ACC112 (cell line): ENCODE measurements around the gene SLC25A21.
"Not testable (repeated sequence)": the region's sequence is repeated elsewhere in the genome, so short reads cannot be mapped to it uniquely, and the experiment has no call there.

ENCODE experiments used
- H2AFZ ChIP-seq: fragments of 200-600 bp; sonication (generic); one replicate; pipeline ENCODE4 v1.6.0; 2017; ENCODE audit warnings: antibody characterized with exemption, low read length; ENCODE audit not compliant: unreplicated experiment
- H3K27ac ChIP-seq: fragments of 200-600 bp; sonication (generic); 2 replicates; pipeline ENCODE4 v1.5.1; 2014; ENCODE audit warnings: low read depth, mild to moderate bottlenecking, antibody characterized with exemption, low read length, moderate library complexity
- H3K27me3 ChIP-seq: fragments of 200-600 bp; sonication (generic); 2 replicates; pipeline ENCODE4 v1.6.1; 2014; ENCODE audit warnings: mild to moderate bottlenecking, antibody characterized with exemption, low read length, moderate library complexity, mixed read lengths; ENCODE audit not compliant: insufficient read depth
- H3K36me3 ChIP-seq: fragments of 200-600 bp; sonication (generic); 2 replicates; pipeline ENCODE4 v1.6.1; 2016; ENCODE audit warnings: mild to moderate bottlenecking, antibody characterized with exemption, low read length, moderate library complexity, mixed read lengths; ENCODE audit not compliant: insufficient read depth
- H3K4me1 ChIP-seq: fragments of 200-600 bp; sonication (generic); one replicate; pipeline ENCODE4 v1.6.1; 2016; ENCODE audit warnings: low read length, mixed read lengths; ENCODE audit not compliant: insufficient read depth, unreplicated experiment, control insufficient read depth
- H3K4me3 ChIP-seq: fragments of 200-600 bp; sonication (generic); 2 replicates; pipeline ENCODE4 v1.5.1; 2014; ENCODE audit warnings: mild to moderate bottlenecking, low read depth, low read length
- H3K79me2 ChIP-seq: fragments of 200-600 bp; sonication (generic); one replicate; pipeline ENCODE4 v1.6.0; 2016; ENCODE audit warnings: low read length; ENCODE audit not compliant: control insufficient read depth, unreplicated experiment, insufficient read depth

SLC25A21 gene

GRCh38 chr14:36989806-36990205, 182.6 kb downstream of the SLC25A21 start:
- Histone ChIP-seq H3K4me3 (no peak overlapping the region), H3K27ac (no peak overlapping the region), H3K79me2 (no peaks in the 10 kb centered on the region), H3K4me1 (peaks cover 10% of the 10 kb centered on the region), H2AFZ (peak overlapping the region; percentile 12), H3K36me3 (no peaks in the 10 kb centered on the region), H3K27me3 (no peaks in the 10 kb centered on the region)

GRCh38 chr14:36988989-36989388, 183.4 kb downstream of the SLC25A21 start:
- no peaks in the 10 kb centered on the region for H3K36me3 ChIP-seq
- H2AFZ ChIP-seq = no peak overlapping the region
- peaks cover 10% of the 10 kb centered on the region for H3K4me1 ChIP-seq
- no peak overlapping the region for H3K27ac ChIP-seq
- no peaks in the 10 kb centered on the region for H3K27me3 ChIP-seq
- H3K79me2 ChIP-seq = no peaks in the 10 kb centered on the region
- no peak overlapping the region for H3K4me3 ChIP-seq

GRCh38 chr14:36988568-36988967, 183.8 kb downstream of the SLC25A21 start:
- Histone ChIP-seq H2AFZ (no peak overlapping the region), H3K27me3 (no peaks in the 10 kb centered on the region), H3K79me2 (no peaks in the 10 kb centered on the region), H3K36me3 (no peaks in the 10 kb centered on the region), H3K4me3 (no peak overlapping the region), H3K27ac (no peak overlapping the region), H3K4me1 (peaks cover 10% of the 10 kb centered on the region)

- no peaks in the 10 kb centered on the region for H3K27me3 ChIP-seq
- no peak overlapping the region for H3K4me3 ChIP-seq
- no peak overlapping the region for H2AFZ ChIP-seq
- no peaks in the 10 kb centered on the region for H3K79me2 ChIP-seq
- no peak overlapping the region for H3K27ac ChIP-seq
- H3K36me3 ChIP-seq = no peaks in the 10 kb centered on the region
- peaks cover 23% of the 10 kb centered on the region for H3K4me1 ChIP-seq
Observed at GRCh38 chr14:36986407-36986806, 186.0 kb downstream of the SLC25A21 start.

GRCh38 chr14:36981832-36982529, 190.4 kb downstream of the SLC25A21 start:
- no peaks in the 10 kb centered on the region for H3K36me3 ChIP-seq
- H3K27ac ChIP-seq = peak overlapping the region; percentile 82
- no peaks in the 10 kb centered on the region for H3K79me2 ChIP-seq
- peaks cover 14% of the 10 kb centered on the region for H3K4me1 ChIP-seq
- no peaks in the 10 kb centered on the region for H3K27me3 ChIP-seq
- no peak overlapping the region for H3K4me3 ChIP-seq
- H2AFZ ChIP-seq = peak overlapping the region; percentile 21

GRCh38 chr14:36980413-36980812, 192.0 kb downstream of the SLC25A21 start:
- not testable (repeated sequence) for H3K79me2 ChIP-seq, H2AFZ ChIP-seq, H3K4me3 ChIP-seq, H3K27ac ChIP-seq, H3K27me3 ChIP-seq, H3K36me3 ChIP-seq
- H3K4me1 ChIP-seq = peaks cover 25% of the 10 kb centered on the region

GRCh38 chr14:36979863-36980262, 192.5 kb downstream of the SLC25A21 start:
- H3K27ac ChIP-seq = no peak overlapping the region
- H3K79me2 ChIP-seq = no peaks in the 10 kb centered on the region
- H3K4me3 ChIP-seq = no peak overlapping the region
- no peak overlapping the region for H2AFZ ChIP-seq
- no peaks in the 10 kb centered on the region for H3K27me3 ChIP-seq
- H3K4me1 ChIP-seq = peaks cover 25% of the 10 kb centered on the region
- H3K36me3 ChIP-seq = no peaks in the 10 kb centered on the region

- Histone ChIP-seq H2AFZ (no peak overlapping the region), H3K27ac (no peak overlapping the region), H3K27me3 (no peaks in the 10 kb centered on the region), H3K36me3 (no peaks in the 10 kb centered on the region), H3K79me2 (no peaks in the 10 kb centered on the region), H3K4me1 (peaks cover 30% of the 10 kb centered on the region), H3K4me3 (no peak overlapping the region)
Observed at GRCh38 chr14:36976571-36977023, 195.8 kb downstream of the SLC25A21 start.

- no peaks in the 10 kb centered on the region for H3K27me3 ChIP-seq
- H3K79me2 ChIP-seq = no peaks in the 10 kb centered on the region
- H3K4me1 ChIP-seq = peaks cover 30% of the 10 kb centered on the region
- no peak overlapping the region for H3K4me3 ChIP-seq
- H3K27ac ChIP-seq = no peak overlapping the region
- H3K36me3 ChIP-seq = no peaks in the 10 kb centered on the region
- H2AFZ ChIP-seq = no peak overlapping the region
Observed at GRCh38 chr14:36975834-36976233, 196.6 kb downstream of the SLC25A21 start.

- no peaks in the 10 kb centered on the region for H3K27me3 ChIP-seq
- no peak overlapping the region for H3K27ac ChIP-seq
- no peaks in the 10 kb centered on the region for H3K79me2 ChIP-seq
- H3K4me3 ChIP-seq = no peak overlapping the region
- no peaks in the 10 kb centered on the region for H3K36me3 ChIP-seq
- H3K4me1 ChIP-seq = peaks cover 30% of the 10 kb centered on the region
- H2AFZ ChIP-seq = no peak overlapping the region
Observed at GRCh38 chr14:36974985-36975384, 197.4 kb downstream of the SLC25A21 start.

GRCh38 chr14:36973806-36974442, 198.5 kb downstream of the SLC25A21 start:
- no peaks in the 10 kb centered on the region for H3K79me2 ChIP-seq
- H2AFZ ChIP-seq = peak overlapping the region; percentile 86
- peak overlapping the region; percentile 28; the same call in 1 of the 2 replicates for H3K4me3 ChIP-seq
- H3K27me3 ChIP-seq = no peaks in the 10 kb centered on the region
- H3K36me3 ChIP-seq = no peaks in the 10 kb centered on the region
- H3K4me1 ChIP-seq = peaks cover 30% of the 10 kb centered on the region
- peak overlapping the region; percentile 74 for H3K27ac ChIP-seq
